Liver (tissue), 3 donors: Measurements from ENCODE around the gene ANO5.

Experiments
- CTCF ChIP-seq: fragments of 150-350 bp; IDR thresholded peaks from 2 replicates; pipeline ENCODE4 v1.5.1; 2017; ENCODE audit warnings: improper control_type of control experiment, low read depth, low read length; ENCODE audit not compliant: missing input control
- JUND ChIP-seq, 2 donors: IDR thresholded peaks; 2 replicates each; pipeline ENCODE4 v1.6.1; 2016; ENCODE audit warnings: antibody characterized with exemption in 2 of 2
- REST ChIP-seq: IDR thresholded peaks from 2 replicates; pipeline ENCODE4 v1.6.1; 2016; ENCODE audit warnings: antibody characterized with exemption, mild to moderate bottlenecking
- donor health status: healthy.
- donor health status: healthy.

GRCh38 chr11:22263613-22264012 lies 70.7 kb downstream of the ANO5 start:
- TF ChIP-seq REST (no peak), CTCF (no peak), JUND (IDR thresholded peaks at IDR 0.05) (no peak)
